Body of pancreas (tissue), 4 donors: ENCODE measurements around the gene SRSF5. TPM values are rescaled to one million over a fixed set of nuclear protein-coding genes. Genes with fewer than 3 reads are reported as not detected.
"Not testable (repeated sequence)": the region's sequence is repeated elsewhere in the genome, so short reads cannot be mapped to it uniquely, and the experiment has no call there.

Experiments used
- ATAC-seq: fragments of 150-250 bp; one replicate; pipeline ENCODE4 v1.9.1; 2016
- DNase-seq, 4 donors: peaks; one replicate each; pipeline ENCODE4 v3.0.0-alpha.2; 2019
- H3K27ac ChIP-seq, 4 donors: fragments of 200-600 bp; sonication (generic); 1 replicate in 3 of 4; 2 replicates in 1 of 4; pipeline versions ENCODE4 v1.5.1 to v1.6.1; 2016 to 2019; ENCODE audit warnings: mild to moderate bottlenecking in 1 of 4, mixed read lengths in 1 of 4, moderate library complexity in 1 of 4
- H3K27me3 ChIP-seq, 2 donors: fragments of 200-600 bp; sonication (generic); one replicate each; pipeline ENCODE4 v1.6.0; 2016; ENCODE audit warnings: mild to moderate bottlenecking in 1 of 2
- H3K36me3 ChIP-seq, 2 donors: fragments of 200-600 bp; sonication (generic); replicated peaks in 1 of 2; 2 replicates each; pipeline ENCODE4 v1.5.1; 2016; ENCODE audit warnings: low read depth in 2 of 2; ENCODE audit not compliant: insufficient read depth in 1 of 2
- H3K4me1 ChIP-seq: fragments of 200-600 bp; sonication (generic); one replicate; pipeline ENCODE4 v1.6.0; 2016
- H3K4me3 ChIP-seq, 2 donors: fragments of 200-600 bp; sonication (generic); 1 replicate in 1 of 2; 2 replicates in 1 of 2; pipeline ENCODE4 v1.5.1; 2016 to 2019
- H3K9me3 ChIP-seq, 3 donors: fragments of 200-600 bp; sonication (generic); 1 replicate in 2 of 3; 2 replicates in 1 of 3; pipeline ENCODE4 v1.5.1; 2016
- CTCF ChIP-seq, 7 experiments: fragments of 450-650 bp in 4 of 7; fragments of 200-600 bp in 3 of 7; sonication (generic) in 3 of 7; IDR thresholded peaks; one replicate each; pipeline ENCODE4 v1.5.1; 2016 to 2019; ENCODE audit warnings: antibody characterized with exemption in 7 of 7
- POLR2A ChIP-seq, 3 donors: fragments of 450-650 bp; IDR thresholded peaks; one replicate each; pipeline ENCODE4 v1.6.1; 2016; ENCODE audit warnings: antibody characterized with exemption in 3 of 3, mild to moderate bottlenecking in 2 of 3
- WGBS, 2 donors: methylation state at CpG; one replicate each; pipeline ENCODE4 v1.1.5; 2017; 5-methylcytosine and 5-hydroxymethylcytosine counted together
- intact Hi-C: fragments of 100-400 bp; cut with DNase I; formaldehyde crosslinking; loops from one replicate; pipeline ENCODE4 v1.15.1; 2023
- total RNA-seq, 2 donors: library from RNA; depleted of rRNA; stranded (reverse); fragments of >200 nt; gene quantifications; one replicate each; pipeline ENCODE4 v1.1.0, GENCODE V29; 2016

SRSF5 gene
- total RNA-seq, 2 donors from 2014 or later, result 198 to 230 TPM

- Histone ChIP-seq H3K4me3 (no peak overlapping the region), H3K9me3 (no peaks in the 10 kb centered on the region), H3K27me3 (peaks cover 0 to 4% of the 10 kb centered on the region in 2 donors), H3K36me3 (no peaks in the 10 kb centered on the region), H3K4me1 (no peaks in the 10 kb centered on the region), H3K27ac (no peak overlapping the region)
- DNase-seq (no peak), ATAC-seq (no peak)
- intact Hi-C loops, result no loop called here
- 76 to 78% methylated on average over 12 of the region's 12 CpGs for WGBS, 2 donors
- no peak for TF ChIP-seq POLR2A (IDR thresholded peaks at IDR 0.05)
- TF ChIP-seq CTCF (IDR thresholded peaks at IDR 0.05), result no peak
These were observed 42.2 kb downstream of the SRSF5 start for GRCh38 chr14:69808919-69809808.

GRCh38 chr14:69811227-69811867 is 44.4 kb downstream of the SRSF5 start:
- TF ChIP-seq POLR2A (IDR thresholded peaks at IDR 0.05) (no peak), CTCF (IDR thresholded peaks at IDR 0.05) (no peak)

GRCh38 chr14:69811868-69812252 is 44.9 kb downstream of the SRSF5 start:
- TF ChIP-seq POLR2A (IDR thresholded peaks at IDR 0.05) (no peak), CTCF (IDR thresholded peaks at IDR 0.05) (no peak)
- DNase-seq (no peak), ATAC-seq (no peak)
- no peak overlapping the region for H3K4me3 ChIP-seq
- H3K27me3 ChIP-seq, result peaks cover 0 to 4% of the 10 kb centered on the region in 2 donors
- WGBS, 2 donors, result 77 to 79% methylated on average over 10 of the region's 10 CpGs
- no peaks in the 10 kb centered on the region for H3K9me3 ChIP-seq
- H3K4me1 ChIP-seq, result no peaks in the 10 kb centered on the region
- H3K27ac ChIP-seq, result no peak overlapping the region
- intact Hi-C loops, result no loop called here
- no peaks in the 10 kb centered on the region for H3K36me3 ChIP-seq

More at GRCh38 chr14:69811227-69811867, 44.4 kb downstream of the SRSF5 start:
- Histone ChIP-seq H3K36me3 (no peaks in the 10 kb centered on the region), H3K27me3 (peaks cover 0 to 4% of the 10 kb centered on the region in 2 donors), H3K27ac (no peak overlapping the region), H3K4me1 (no peaks in the 10 kb centered on the region), H3K9me3 (no peaks in the 10 kb centered on the region), H3K4me3 (no peak overlapping the region)
- intact Hi-C loops, result no loop called here
- DNase-seq (no peak), ATAC-seq (no peak)
- WGBS, 2 donors, result 71% methylated on average over 12 to 13 of the region's 13 CpGs

GRCh38 chr14:69812711-69813110 is 45.8 kb downstream of the SRSF5 start:
- no peak for ATAC-seq
- Histone ChIP-seq H3K27ac (no peak overlapping the region), H3K9me3 (no peaks in the 10 kb centered on the region), H3K27me3 (peaks cover 0 to 4% of the 10 kb centered on the region in 2 donors), H3K4me1 (no peaks in the 10 kb centered on the region), H3K4me3 (no peak overlapping the region), H3K36me3 (no peaks in the 10 kb centered on the region)
- intact Hi-C loops, result no loop called here
- 70 to 72% methylated on average over 9 of the region's 9 CpGs for WGBS, 2 donors
- no peak for DNase-seq
- TF ChIP-seq CTCF (IDR thresholded peaks at IDR 0.05) (no peak), POLR2A (IDR thresholded peaks at IDR 0.05) (no peak)

- WGBS, 2 donors, result 67 to 70% methylated on average over 6 of the region's 6 CpGs
- DNase-seq, H3K9me3 ChIP-seq, H3K36me3 ChIP-seq, H3K4me3 ChIP-seq, ATAC-seq, intact Hi-C loops, H3K4me1 ChIP-seq, H3K27ac ChIP-seq, H3K27me3 ChIP-seq: not testable (repeated sequence)
These were observed 46.4 kb downstream of the SRSF5 start for GRCh38 chr14:69813346-69813745.
